Left colon (tissue), 2 donors: ENCODE measurements around the gene SLC25A42. TPM values are rescaled to one million over a fixed set of nuclear protein-coding genes. Genes with fewer than 3 reads are reported as not detected.
"Not testable (repeated sequence)": the region's sequence is repeated elsewhere in the genome, so short reads cannot be mapped to it uniquely, and the experiment has no call there.

ENCODE experiments used
- ATAC-seq: fragments of 200-7000 bp; cut with Tn5 transposase; one replicate; pipeline ENCODE4 v1.9.1; 2020; ENCODE audit warnings: mild to moderate bottlenecking, moderate library complexity
- DNase-seq, 2 donors: peaks; one replicate each; pipeline ENCODE4 v3.0.0-alpha.2; 2020
- intact Hi-C, 2 donors: fragments of 100-400 bp; cut with DNase I in 1 of 2; cut with micrococcal nuclease in 1 of 2; formaldehyde crosslinking; loops; one replicate each; pipeline versions ENCODE4 v1.11.2 to v1.14.0; 2022; cut with DNase I, micrococcal nuclease
- total RNA-seq, 2 donors: library from RNA; stranded (reverse); fragmentation: NEBNext Ultra II Directional; extraction: Animal tissue kit (Norgen Biotek cat#: 25700); gene quantifications; one replicate each; pipeline ENCODE4 v1.2.1, GENCODE V29; 2021
- donor health status: DM: no; HTN: no; CAD: no.
- donor health status: DM: yes; HTN: yes; CAD: no.

SLC25A42 gene
- total RNA-seq, 2 donors from 2014 or later: 8.2 to 8.5 TPM

- DNase-seq (peak in 1 of 2 donors; percentile 68), ATAC-seq (no peak)
- intact Hi-C loops: loop anchor here in 1 of 2 donors (10.0 kb wide), 1 partner anchor 61 kb away; no protein-coding TSS in a partner anchor
Observed at GRCh38 chr19:19115954-19116353, 52.2 kb downstream of the SLC25A42 start.

GRCh38 chr19:19119325-19120237 is 55.8 kb downstream of the SLC25A42 start:
- intact Hi-C loops: loop anchor here in 1 of 2 donors (10.0 kb wide), 1 partner anchor 65 kb away; no protein-coding TSS in a partner anchor
- DNase-seq (no peak), ATAC-seq (no peak)

GRCh38 chr19:19120308-19121231 is 56.8 kb downstream of the SLC25A42 start:
- intact Hi-C loops: no loop called here
- ATAC-seq (peak; percentile 96), DNase-seq (peak; percentile 86 to 87)

GRCh38 chr19:19121371-19121770 is 57.6 kb downstream of the SLC25A42 start:
- intact Hi-C loops: no loop called here

GRCh38 chr19:19122902-19123301 is 59.1 kb downstream of the SLC25A42 start:
- intact Hi-C loops: no loop called here
- DNase-seq (no peak), ATAC-seq (no peak)

More at GRCh38 chr19:19121371-19121770, 57.6 kb downstream of the SLC25A42 start:
- ATAC-seq (no peak), DNase-seq (no peak)

- intact Hi-C loops: no loop called here
- no peak for DNase-seq
- no peak for ATAC-seq
Observed at GRCh38 chr19:19123386-19123785, 59.6 kb downstream of the SLC25A42 start.

GRCh38 chr19:19126102-19126501 is 62.3 kb downstream of the SLC25A42 start:
- DNase-seq (no peak), ATAC-seq (no peak)
- intact Hi-C loops: no loop called here

- ATAC-seq (no peak), DNase-seq (no peak)
- intact Hi-C loops: no loop called here
Observed at GRCh38 chr19:19131989-19132388, 68.2 kb downstream of the SLC25A42 start.

GRCh38 chr19:19132912-19133311 is 69.1 kb downstream of the SLC25A42 start:
- intact Hi-C loops: no loop called here
- DNase-seq (no peak), ATAC-seq (no peak)

GRCh38 chr19:19133985-19134384 is 70.2 kb downstream of the SLC25A42 start:
- DNase-seq (no peak), ATAC-seq (no peak)
- intact Hi-C loops: no loop called here

- ATAC-seq (no peak), DNase-seq (peak; percentile 33 to 42)
- intact Hi-C loops: loop anchor here in 1 of 2 donors (5.0 kb wide), 1 partner anchor 67 kb away; no protein-coding TSS in a partner anchor
Observed at GRCh38 chr19:19134687-19135158, 70.9 kb downstream of the SLC25A42 start.

- not testable (repeated sequence) for DNase-seq
- intact Hi-C loops: loop anchor here in 1 of 2 donors (5.0 kb wide), 1 partner anchor 68 kb away; no protein-coding TSS in a partner anchor
Observed at GRCh38 chr19:19135713-19136112, 71.9 kb downstream of the SLC25A42 start.

GRCh38 chr19:19137556-19138108 is 73.8 kb downstream of the SLC25A42 start:
- peak; percentile 29 for ATAC-seq
- intact Hi-C loops: loop anchor here in 1 of 2 donors (5.0 kb wide), 1 partner anchor 70 kb away; no protein-coding TSS in a partner anchor
- no peak for DNase-seq

More at GRCh38 chr19:19135713-19136112, 71.9 kb downstream of the SLC25A42 start:
- ATAC-seq: not testable (repeated sequence)

GRCh38 chr19:19138109-19138981 is 74.6 kb downstream of the SLC25A42 start, which contains the start of gene TMEM161A:
Gene TMEM161A, minus strand, starts transcription at chr19:19138478. Its CDS starts 50 bp downstream, at chr19:19138428.
- ATAC-seq (peak; percentile 99), DNase-seq (peak; percentile 96 to 98)
- intact Hi-C loops: loop anchor here in 1 of 2 donors (5.0 kb wide), 1 partner anchor 71 kb away; no protein-coding TSS in a partner anchor

- intact Hi-C loops: loop anchor here (5.0 to 10.0 kb wide), 2 partner anchors 73 to 85 kb away; no protein-coding TSS in a partner anchor
- DNase-seq: no peak
- no peak for ATAC-seq
Observed at GRCh38 chr19:19139876-19140229, 76.1 kb downstream of the SLC25A42 start.

- ATAC-seq (no peak), DNase-seq (no peak)
- intact Hi-C loops: loop anchor here in 1 of 2 donors (10.0 kb wide), 1 partner anchor 86 kb away; no protein-coding TSS in a partner anchor
Observed at GRCh38 chr19:19140476-19140875, 76.7 kb downstream of the SLC25A42 start.

GRCh38 chr19:19142347-19142746 is 78.6 kb downstream of the SLC25A42 start:
- no peak for ATAC-seq
- intact Hi-C loops: loop anchor here in 1 of 2 donors (10.0 kb wide), 1 partner anchor 88 kb away; no protein-coding TSS in a partner anchor
- DNase-seq: no peak
